H1 (cell line): Measurements from ENCODE around the gene SPATA32. TPM values are rescaled to one million over a fixed set of nuclear protein-coding genes. Genes with fewer than 3 reads are reported as not detected.

Source experiments
- CTCF ChIA-PET: fragments of 300-600 bp; sonication (Branson Sonifier 250); formaldehyde crosslinking; loops from one replicate; lab custom pipeline; 2021; ENCODE audit not compliant: partially characterized antibody; lab: Charles Lee
- POLR2A ChIA-PET: fragments of 300-600 bp; sonication (Branson Sonifier 250); formaldehyde crosslinking; loops from one replicate; lab custom pipeline; 2021; ENCODE audit warnings: inconsistent platforms; ENCODE audit not compliant: partially characterized antibody; lab: Charles Lee
- DNase-seq, 2 experiments: peaks; one replicate each; pipeline versions ENCODE4 v3.0.0 to v3.0.0-alpha.2; 2010 to 2022; ENCODE audit warnings: low spot score in 2 of 2, low read depth in 1 of 2, mixed read lengths in 1 of 2
- FAIRE-seq: peaks from 2 replicates; lab custom pipeline; 2011; peaks lifted over from hg19 to GRCh38; lab: Jason Lieb, UNC
- H2AFZ ChIP-seq: 2 replicates; pipeline ENCODE4 v1.8.1; 2012; ENCODE audit warnings: low read length, inconsistent platforms
- H2AK5ac ChIP-seq: 2 replicates; pipeline ENCODE4 v1.6.1; 2013; ENCODE audit warnings: low read depth, low read length
- H2BK120ac ChIP-seq: replicated peaks from 2 replicates; pipeline ENCODE3; 2013; ENCODE audit warnings: low read depth, low read length, inconsistent platforms
- H2BK12ac ChIP-seq: 2 replicates; pipeline ENCODE4 v1.6.1; 2013; ENCODE audit warnings: low read depth, low read length
- H2BK15ac ChIP-seq: 2 replicates; pipeline ENCODE4 v1.6.1; 2013; ENCODE audit warnings: low read length
- H2BK20ac ChIP-seq: 2 replicates; pipeline ENCODE4 v1.6.1; 2013; ENCODE audit warnings: low read length
- H2BK5ac ChIP-seq: 2 replicates; pipeline ENCODE4 v1.6.1; 2013; ENCODE audit warnings: low read depth, low read length
- H3K14ac ChIP-seq: 2 replicates; pipeline ENCODE4 v1.6.1; 2013; ENCODE audit warnings: inconsistent platforms; ENCODE audit not compliant: insufficient read length
- H3K18ac ChIP-seq: 2 replicates; pipeline ENCODE4 v1.6.1; 2013; ENCODE audit warnings: low read length; ENCODE audit errors: extremely low read depth
- H3K23ac ChIP-seq: 2 replicates; pipeline ENCODE4 v1.6.1; 2013; ENCODE audit warnings: inconsistent platforms; ENCODE audit not compliant: insufficient read length
- H3K23me2 ChIP-seq: 2 replicates; pipeline ENCODE4 v1.6.1; 2013; ENCODE audit warnings: low read depth, low read length
- H3K27ac ChIP-seq: 2 replicates; pipeline ENCODE4 v1.6.1; 2011; ENCODE audit warnings: low read depth, low read length, inconsistent platforms
- H3K27me3 ChIP-seq, 4 experiments: replicated peaks in 1 of 4; 1 replicate in 1 of 4; 2 replicates in 3 of 4; pipeline versions ENCODE4 v1.6.1 to v1.8.1; 2011 to 2013; ENCODE audit warnings: low read length in 3 of 4, mild to moderate bottlenecking in 3 of 4, inconsistent platforms in 2 of 4, mixed read lengths in 2 of 4, moderate library complexity in 1 of 4; ENCODE audit not compliant: control insufficient read depth in 3 of 4, insufficient read depth in 3 of 4; ENCODE audit errors: extremely low read depth in 1 of 4
- H3K36me3 ChIP-seq, 4 experiments: 2 replicates each; pipeline versions ENCODE4 v1.6.1 to v1.8.1; 2011 to 2013; ENCODE audit warnings: mild to moderate bottlenecking in 4 of 4, low read length in 3 of 4, moderate library complexity in 2 of 4, control low read depth in 1 of 4, inconsistent platforms in 1 of 4; ENCODE audit not compliant: insufficient read depth in 4 of 4, control insufficient read depth in 2 of 4
- H3K4ac ChIP-seq: replicated peaks from 2 replicates; pipeline ENCODE3; 2013; ENCODE audit warnings: low read length, low read depth, mixed read lengths, inconsistent platforms; ENCODE audit not compliant: insufficient read length
- H3K4me1 ChIP-seq, 4 experiments: replicated peaks in 1 of 4; 1 replicate in 1 of 4; 2 replicates in 3 of 4; pipeline versions ENCODE4 v1.6.1 to v1.8.1; 2011 to 2013; ENCODE audit warnings: low read length in 3 of 4, inconsistent platforms in 2 of 4, mixed read lengths in 1 of 4; ENCODE audit not compliant: insufficient read depth in 4 of 4, control insufficient read depth in 3 of 4
- H3K4me2 ChIP-seq, 2 experiments: 2 replicates each; pipeline versions ENCODE4 v1.6.1 to v1.8.1; 2011 to 2013; ENCODE audit warnings: low read depth in 2 of 2, low read length in 2 of 2, control low read depth in 1 of 2, inconsistent platforms in 1 of 2, mild to moderate bottlenecking in 1 of 2; ENCODE audit not compliant: insufficient read depth in 1 of 2
- H3K4me3 ChIP-seq, 4 experiments: fragments of 200-600, 300-600 bp in 1 of 4; sonication (generic), shearing (Covaris generic), sonication (Bioruptor Twin) in 1 of 4; 2 replicates each; pipeline versions ENCODE4 v1.5.1 to v1.8.1; 2011 to 2016; ENCODE audit warnings: low read length in 4 of 4, low read depth in 3 of 4, control low read depth in 2 of 4, inconsistent platforms in 2 of 4, mild to moderate bottlenecking in 2 of 4, mixed read lengths in 1 of 4, moderate library complexity in 1 of 4; ENCODE audit not compliant: insufficient read depth in 2 of 4; ENCODE audit errors: extremely low read depth in 1 of 4
- H3K56ac ChIP-seq: replicated peaks from 2 replicates; pipeline ENCODE3; 2013; ENCODE audit warnings: low read depth, mild to moderate bottlenecking, mixed read lengths, low read length, inconsistent platforms; ENCODE audit not compliant: insufficient read length
- H3K79me1 ChIP-seq: 2 replicates; pipeline ENCODE4 v1.6.1; 2013; ENCODE audit warnings: low read depth, low read length, control low read depth
- H3K79me2 ChIP-seq, 2 experiments: 2 replicates each; pipeline versions ENCODE4 v1.6.1 to v1.8.1; 2012 to 2013; ENCODE audit warnings: low read length in 2 of 2, mild to moderate bottlenecking in 2 of 2, inconsistent platforms in 1 of 2; ENCODE audit not compliant: insufficient read depth in 2 of 2, control insufficient read depth in 1 of 2
- H3K9ac ChIP-seq, 4 experiments: replicated peaks in 1 of 4; 1 replicate in 1 of 4; 2 replicates in 3 of 4; pipeline versions ENCODE4 v1.6.1 to v1.8.1; 2011 to 2013; ENCODE audit warnings: low read depth in 3 of 4, low read length in 3 of 4, control low read depth in 2 of 4, mild to moderate bottlenecking in 2 of 4, moderate library complexity in 2 of 4, inconsistent platforms in 1 of 4; ENCODE audit errors: extremely low read depth in 1 of 4
- H3K9me3 ChIP-seq, 2 experiments: 2 replicates each; pipeline versions ENCODE4 v1.6.1 to v1.8.1; 2012 to 2013; ENCODE audit warnings: mild to moderate bottlenecking in 2 of 2, moderate library complexity in 2 of 2, control low read depth in 1 of 2, inconsistent platforms in 1 of 2, low read depth in 1 of 2, low read length in 1 of 2, mixed read lengths in 1 of 2; ENCODE audit not compliant: insufficient read depth in 2 of 2
- H4K20me1 ChIP-seq, 2 experiments: replicated peaks in 1 of 2; 2 replicates each; pipeline versions ENCODE3 to v1.8.1; 2011 to 2013; ENCODE audit warnings: inconsistent platforms in 2 of 2, low read length in 2 of 2, mild to moderate bottlenecking in 1 of 2; ENCODE audit not compliant: insufficient read depth in 2 of 2, control insufficient read depth in 1 of 2
- H4K5ac ChIP-seq: 2 replicates; pipeline ENCODE4 v1.6.1; 2013; ENCODE audit warnings: low read length, low read depth, mixed read lengths, inconsistent platforms; ENCODE audit not compliant: insufficient read length
- H4K8ac ChIP-seq: 2 replicates; pipeline ENCODE4 v1.8.0; 2013; ENCODE audit warnings: mild to moderate bottlenecking, moderate library complexity, low read length, inconsistent platforms; ENCODE audit not compliant: insufficient read depth; ENCODE audit errors: extremely low read depth
- H4K91ac ChIP-seq: replicated peaks from 2 replicates; pipeline ENCODE3; 2013; ENCODE audit warnings: low read length, mixed read lengths, inconsistent platforms; ENCODE audit not compliant: insufficient read length
- BACH1 ChIP-seq: IDR thresholded peaks from 2 replicates; pipeline ENCODE4 v1.6.1; 2012; ENCODE audit warnings: low read length, improper control_type of control experiment
- CHD1 ChIP-seq: IDR thresholded peaks from 2 replicates; pipeline ENCODE4 v1.6.1; 2012; ENCODE audit warnings: low read depth, low read length, improper control_type of control experiment
- CTCF ChIP-seq, 3 experiments: IDR thresholded peaks; 1 replicate in 2 of 3; 2 replicates in 1 of 3; pipeline versions ENCODE4 v1.5.1 to v1.6.1; 2011; ENCODE audit warnings: low read length in 3 of 3, mild to moderate bottlenecking in 3 of 3, inconsistent platforms in 2 of 3, low read depth in 1 of 3, moderate library complexity in 1 of 3; ENCODE audit not compliant: insufficient read depth in 1 of 3; ENCODE audit errors: control extremely low read depth in 1 of 3
- EP300 ChIP-seq, 2 experiments: IDR thresholded peaks; 1 replicate in 1 of 2; 2 replicates in 1 of 2; pipeline ENCODE4 v1.6.1; 2011 to 2012; ENCODE audit warnings: low read depth in 2 of 2, low read length in 2 of 2, mild to moderate bottlenecking in 2 of 2, borderline replicate concordance in 1 of 2, inconsistent platforms in 1 of 2, moderate library complexity in 1 of 2
- NANOG ChIP-seq: IDR thresholded peaks from 2 replicates; pipeline ENCODE4 v1.6.1; 2011; ENCODE audit warnings: low read length, low read depth, mild to moderate bottlenecking, inconsistent platforms; ENCODE audit not compliant: insufficient read depth, poor library complexity, severe bottlenecking
- POLR2A ChIP-seq, 2 experiments: IDR thresholded peaks; 1 replicate in 1 of 2; 2 replicates in 1 of 2; pipeline ENCODE4 v1.6.1; 2011; ENCODE audit warnings: low read depth in 2 of 2, low read length in 2 of 2, mild to moderate bottlenecking in 2 of 2; ENCODE audit errors: control extremely low read depth in 1 of 2
- POLR2AphosphoS5 ChIP-seq: IDR thresholded peaks from 2 replicates; pipeline ENCODE4 v1.6.1; 2011; ENCODE audit warnings: low read depth, low read length
- SIX5 ChIP-seq: IDR thresholded peaks from 2 replicates; pipeline ENCODE4 v1.6.1; 2011; ENCODE audit warnings: mild to moderate bottlenecking, low read depth, low read length
- SP1 ChIP-seq: IDR thresholded peaks from 2 replicates; pipeline ENCODE4 v1.6.1; 2011; ENCODE audit warnings: low read depth, low read length
- TAF7 ChIP-seq: optimal IDR thresholded peaks from 2 replicates; pipeline ENCODE3; 2011; ENCODE audit warnings: low read depth, mild to moderate bottlenecking, inconsistent platforms, low read length, moderate library complexity, borderline replicate concordance
- YY1 ChIP-seq: IDR thresholded peaks from 2 replicates; pipeline ENCODE4 v1.6.1; 2011; ENCODE audit warnings: low read depth, mild to moderate bottlenecking, low read length
- ZNF274 ChIP-seq: IDR thresholded peaks from 2 replicates; pipeline ENCODE4 v1.7.0; 2012; ENCODE audit warnings: low read length, borderline replicate concordance; ENCODE audit errors: extremely low read depth
- WGBS, 2 experiments: shearing (Covaris generic) in 1 of 2; methylation state at CpG; one replicate each; pipeline versions ENCODE4 v1.1.6 to v1.1.7; 2013 to 2015; ENCODE audit warnings: low lambda C conversion rate in 2 of 2, mixed read lengths in 2 of 2, inconsistent platforms in 1 of 2, low coverage in 1 of 2, missing lambda C conversion rate in 1 of 2; ENCODE audit not compliant: insufficient replicate concordance in 2 of 2, insufficient coverage in 1 of 2, insufficient read length in 1 of 2; ENCODE audit errors: extremely low coverage in 1 of 2, missing lambda C conversion rate in 1 of 2; 5-methylcytosine and 5-hydroxymethylcytosine counted together
- polyA plus RNA-seq, 7 experiments: library from polyadenylated mRNA; depleted of rRNA in 3 of 7; stranded (reverse) in 5 of 7; unstranded in 2 of 7; fragments of >200 nt in 5 of 7; fragments of 200-250 nt in 2 of 7; gene quantifications; 1 replicate in 5 of 7; 2 replicates in 1 of 7; 4 replicates in 1 of 7; pipeline versions ENCODE4 v1.2.1 to v1.2.3, GENCODE V29; 2011 to 2013; ENCODE audit warnings: missing spikeins in 2 of 7, mixed read lengths in 2 of 7
- total RNA-seq: library from RNA; stranded (reverse); fragmentation: NEBNext Ultra II Directional; extraction: Animal tissue kit (Norgen Biotek cat#: 25700); gene quantifications from 2 replicates; pipeline ENCODE4 v1.2.1, GENCODE V29; 2021

SPATA32 gene
- total and polyA plus RNA-seq, 2 of the 8 experiments (the other 6 are each of a cell fraction or from before 2014, with no cell fraction given) = 0.24 TPM; not detected in 1

GRCh38 chr17:45258981-45259380 lies 2.9 kb downstream of the SPATA32 start:
- peaks cover 0 to 4% (median 0%) of the 10 kb centered on the region in 4 experiments; a peak in 1 of 8 replicates for H3K36me3 ChIP-seq
- H2BK15ac ChIP-seq = no peak overlapping the region
- H4K91ac ChIP-seq = no peak overlapping the region
- no peak overlapping the region for H3K4me2 ChIP-seq
- no peaks in the 10 kb centered on the region for H4K20me1 ChIP-seq
- no peak for DNase-seq
- 54% methylated on average over 5 of the region's 5 CpGs; no CpG with 5 or more reads in 1 of the 2 experiments for WGBS, 2 experiments
- no peak overlapping the region for H3K14ac ChIP-seq
- H3K23me2 ChIP-seq = peaks cover 6% of the 10 kb centered on the region
- H3K56ac ChIP-seq = no peak overlapping the region
- H3K27ac ChIP-seq = no peak overlapping the region
- no peaks in the 10 kb centered on the region for H3K9me3 ChIP-seq
- no peak overlapping the region for H2AFZ ChIP-seq
- peaks cover 4 to 19% (median 13%) of the 10 kb centered on the region in 4 experiments for H3K4me1 ChIP-seq
- no peaks in the 10 kb centered on the region for H3K79me2 ChIP-seq
- H3K23ac ChIP-seq = no peak overlapping the region
- no peaks in the 10 kb centered on the region for H3K79me1 ChIP-seq
- H2BK12ac ChIP-seq = no peak overlapping the region
- H3K18ac ChIP-seq = no peak overlapping the region
- H4K5ac ChIP-seq = no peak overlapping the region
- no peak overlapping the region for H2BK5ac ChIP-seq
- H2BK20ac ChIP-seq = no peak overlapping the region
- no peak for FAIRE-seq
- no peak overlapping the region for H2AK5ac ChIP-seq
- ChIA-PET CTCF (interaction anchor here (2.0 to 21.3 kb wide), 5 partner anchors 9 to 40 kb away, joined by 12 to 362 read pairs (median 54); partner anchors contain the start of gene FMNL1), POLR2A (interaction anchor here (1.4 to 6.2 kb wide), 4 partner anchors 11 to 111 kb away, joined by 4 to 43 read pairs (median 4); partner anchors contain the start of gene HEXIM1)
- H3K4me3 ChIP-seq = no peak overlapping the region
- no peak overlapping the region for H4K8ac ChIP-seq
- no peak overlapping the region for H3K4ac ChIP-seq
- H3K9ac ChIP-seq = no peak overlapping the region
- H2BK120ac ChIP-seq = no peak overlapping the region
- H3K27me3 ChIP-seq = peaks cover 0 to 5% (median 2%) of the 10 kb centered on the region in 4 experiments; a peak in 3 of 7 replicates
- TF ChIP-seq NANOG (no peak), BACH1 (no peak), TAF7 (no peak), SP1 (no peak), POLR2A (IDR thresholded peaks at IDR 0.05; ENCODE audit: control extremely low read depth in 1 of 2, low read depth in 2 of 2, low read length in 2 of 2) (no peak), POLR2AphosphoS5 (no peak), SIX5 (no peak), CTCF (IDR thresholded peaks at IDR 0.05; ENCODE audit: control extremely low read depth in 1 of 3, insufficient read depth in 1 of 3, low read depth in 1 of 3, low read length in 3 of 3) (no peak), EP300 (IDR thresholded peaks at IDR 0.05; ENCODE audit: borderline replicate concordance in 1 of 2, low read depth in 2 of 2, low read length in 2 of 2) (no peak), ZNF274 (no peak), CHD1 (no peak), YY1 (no peak)
